ENCODE results near the gene CCNI.

- TF ChIP-seq REST (IDR thresholded peaks at IDR 0.05; ENCODE audit: low read depth, low read length) (no peak), CTCF (IDR thresholded peaks at IDR 0.05) (no peak)
These were observed 24.4 kb upstream of the CCNI start for GRCh38 chr4:77100234-77100633.

Data from SK-N-SH (cell line).